Lung microvascular endothelial cell (primary cell): ENCODE results near the gene CRHR1. TPM values are rescaled to one million over a fixed set of nuclear protein-coding genes. Genes with fewer than 3 reads are reported as not detected.
A peak's percentile ranks its signal among the peaks of the same experiment; 100 is the strongest.
"Not testable (repeated sequence)": the region's sequence is repeated elsewhere in the genome, so short reads cannot be mapped to it uniquely, and the experiment has no call there.

Experiments
- DNase-seq, 2 donors: peaks; one replicate each; pipeline versions ENCODE4 v3.0.0 to v3.0.0-alpha.2; 2010; ENCODE audit warnings: low read depth in 2 of 2
- total RNA-seq: library from RNA; depleted of rRNA; stranded (reverse); fragments of >200 nt; gene quantifications from 2 replicates; pipeline ENCODE4 v1.2.1, GENCODE V29; 2014

Gene CRHR1
- not detected in 2 replicates for total RNA-seq

DNA sequence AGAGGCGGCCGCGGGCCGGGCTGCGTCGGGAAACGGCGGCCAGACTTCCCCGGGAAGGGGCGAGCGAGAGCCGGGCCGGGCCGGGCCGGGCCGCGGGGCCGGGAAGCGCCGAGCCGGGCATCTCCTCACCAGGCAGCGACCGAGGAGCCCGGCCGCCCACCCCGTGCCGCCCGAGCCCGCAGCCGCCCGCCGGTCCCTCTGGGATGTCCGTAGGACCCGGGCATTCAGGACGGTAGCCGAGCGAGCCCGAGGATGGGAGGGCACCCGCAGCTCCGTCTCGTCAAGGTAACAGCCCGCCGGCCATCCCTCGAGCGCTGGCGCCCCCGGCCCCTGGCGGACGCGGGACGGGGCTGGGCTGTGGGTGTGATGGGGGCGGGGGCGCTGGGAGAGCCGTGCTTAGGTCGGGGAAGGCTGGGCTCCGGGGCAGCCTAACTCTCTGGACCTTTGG lies at the start of gene CRHR1:
Gene CRHR1, plus strand, starts transcription at position 28 of the 448 bp plus-strand sequence. Its CDS starts 225 bp downstream, at position 253.
- no peak for DNase-seq

- no peak for DNase-seq
These were observed 49.5 kb upstream of the CRHR1 start for GRCh38 chr17:45734598-45734997.

- no peak for DNase-seq
These were observed 48.6 kb upstream of the CRHR1 start for GRCh38 chr17:45735488-45735887.

DNA sequence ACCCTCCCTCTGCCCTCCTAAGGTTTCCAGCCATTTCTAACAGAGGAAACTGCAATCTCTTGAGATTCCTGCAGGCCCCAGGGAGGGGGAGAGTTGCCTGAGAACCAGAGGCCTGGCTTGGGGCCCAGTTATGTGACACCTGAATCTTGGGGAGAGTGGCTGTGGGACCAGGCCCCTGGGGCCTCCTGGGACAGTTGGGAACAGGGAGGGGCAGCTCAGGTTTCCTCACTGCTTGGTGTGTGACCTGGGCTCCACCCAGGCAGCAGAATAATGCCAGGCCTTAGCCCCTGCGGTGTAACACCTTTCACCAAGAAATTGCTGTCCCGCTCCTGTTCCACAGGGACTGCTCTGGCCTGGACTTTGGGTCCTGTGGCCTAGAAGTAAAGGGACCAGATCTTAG lies 44.3 kb upstream of the CRHR1 start:
- no peak for DNase-seq

- peak; percentile 10 to 36 for DNase-seq
These were observed 43.4 kb upstream of the CRHR1 start for GRCh38 chr17:45740553-45741330.

DNA sequence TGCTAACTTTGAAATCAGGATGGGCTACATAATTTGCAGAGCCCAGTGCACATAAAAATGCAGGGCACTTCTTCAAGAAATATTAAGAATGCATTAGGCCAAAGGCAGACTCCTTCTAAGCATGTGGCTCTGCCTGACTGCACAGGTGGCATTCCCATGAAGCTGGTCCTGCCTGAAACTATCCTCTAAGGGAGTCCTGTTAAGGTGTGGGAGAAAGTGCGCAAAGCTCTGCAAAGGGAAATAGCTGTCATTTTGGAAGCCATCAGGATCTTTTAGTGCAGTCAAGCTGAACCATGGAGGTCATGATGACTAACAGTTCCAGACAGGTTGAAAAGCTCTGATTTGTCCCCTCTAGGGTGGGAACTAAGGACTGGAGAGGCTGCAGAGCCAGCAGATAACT lies 41.9 kb upstream of the CRHR1 start:
- no peak for DNase-seq

DNA sequence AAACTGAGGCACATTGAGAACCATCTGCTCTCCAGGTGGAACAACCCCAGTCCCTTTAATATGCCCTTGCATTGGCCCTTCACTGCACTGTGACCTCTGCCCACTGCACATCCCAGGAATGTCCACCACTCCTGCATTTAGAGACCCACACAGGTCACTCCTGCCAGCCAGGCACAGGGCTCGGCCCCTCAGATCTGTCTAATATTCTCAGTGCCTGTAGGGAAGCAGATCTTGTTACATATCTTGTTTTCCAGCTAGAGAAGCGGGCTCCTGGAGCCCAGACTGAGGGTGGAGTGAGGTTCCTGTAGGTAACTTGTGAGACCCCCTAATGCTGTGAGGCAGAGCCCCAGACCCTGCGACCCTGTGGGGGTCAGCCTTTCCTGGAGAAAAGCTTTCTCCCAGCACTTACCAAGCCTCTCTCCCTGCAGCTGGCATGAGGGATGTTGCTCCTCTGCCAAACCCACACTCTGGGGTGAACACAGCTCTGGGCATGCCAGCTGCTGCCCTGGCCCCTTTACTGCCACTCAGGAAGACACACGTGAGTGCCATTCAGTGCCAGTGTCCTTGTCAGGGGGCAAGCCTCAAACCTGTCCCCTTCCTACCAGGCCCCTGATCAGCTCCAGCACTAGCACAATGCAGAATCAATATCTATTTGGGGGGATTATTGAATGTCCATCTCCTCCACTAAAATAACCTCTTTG lies 40.3 kb upstream of the CRHR1 start:
- no peak for DNase-seq

GRCh38 chr17:45744826-45745225 lies 39.3 kb upstream of the CRHR1 start:
- DNase-seq: not testable (repeated sequence)

DNA sequence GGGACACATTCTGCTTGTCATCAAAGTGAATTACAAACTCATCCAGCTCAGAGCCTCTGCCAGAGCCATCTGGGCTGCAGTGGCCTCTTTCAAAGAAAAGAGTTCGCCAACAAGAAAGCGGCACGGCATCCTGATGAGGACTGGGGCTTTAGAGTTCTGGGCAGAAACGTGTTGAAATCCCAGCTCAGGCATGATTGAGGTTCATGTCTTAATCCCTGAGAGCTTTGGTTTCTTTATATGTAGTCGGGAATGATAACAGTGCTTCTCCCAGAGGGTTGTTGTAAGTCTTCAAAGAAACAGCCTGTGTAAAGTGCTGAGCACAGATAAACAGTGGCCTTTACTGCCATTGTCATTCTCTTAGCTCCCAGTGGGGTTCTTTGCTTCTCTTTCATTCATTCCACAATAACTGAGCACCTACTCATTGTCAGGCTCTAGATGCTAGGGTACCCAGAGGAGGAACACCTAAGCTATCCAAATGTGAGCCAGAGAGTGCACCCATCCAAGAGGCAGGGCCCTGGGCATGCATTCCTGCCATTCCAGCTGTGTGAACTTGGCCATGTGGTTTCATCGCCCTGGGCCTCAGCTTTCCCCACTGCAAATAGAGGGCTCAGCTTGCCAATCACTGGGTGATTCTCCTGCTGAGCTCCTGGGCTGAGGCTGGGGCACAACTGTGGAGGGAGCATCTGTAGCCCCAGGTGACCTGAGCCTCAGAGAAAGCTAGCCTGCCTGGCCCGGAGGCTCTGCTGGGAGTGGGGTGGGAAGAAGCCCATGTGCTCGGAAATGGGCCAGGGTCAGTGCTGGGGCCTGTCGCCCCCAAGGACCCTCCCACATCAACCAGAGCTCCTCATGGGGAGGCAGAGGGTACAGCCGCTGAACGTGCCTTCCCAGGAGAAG lies 38.3 kb upstream of the CRHR1 start:
- DNase-seq: no peak

GRCh38 chr17:45747911-45748310 lies 36.2 kb upstream of the CRHR1 start:
- no peak for DNase-seq

DNA sequence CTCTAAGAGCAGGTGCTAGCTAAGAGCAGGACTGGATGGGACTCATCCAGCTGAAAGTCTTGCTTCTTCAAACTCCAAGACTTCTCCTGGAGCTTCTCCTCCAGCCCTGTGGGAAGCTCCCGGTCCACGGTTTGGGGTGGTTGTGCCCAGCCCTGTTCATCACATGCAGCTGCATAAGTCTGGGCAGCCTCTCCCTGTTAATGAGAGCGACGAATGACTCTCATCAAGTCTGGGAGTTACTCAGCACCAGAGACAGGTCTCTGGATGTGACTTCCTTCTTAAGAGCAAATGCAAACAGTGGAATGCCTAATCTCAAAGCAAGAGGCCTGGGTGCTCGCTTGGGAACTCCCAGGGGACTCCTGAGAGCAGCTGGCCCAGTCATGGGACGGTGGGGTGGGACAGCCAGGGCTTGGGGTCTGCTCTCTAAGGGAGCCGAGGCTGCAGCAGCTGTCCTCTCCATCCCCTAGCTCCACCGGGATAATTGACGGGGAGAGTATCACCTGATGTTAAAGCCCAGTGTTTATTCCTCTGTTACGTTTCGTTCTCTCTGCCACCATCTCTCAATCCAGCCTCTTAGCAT lies 35.3 kb upstream of the CRHR1 start:
- no peak for DNase-seq

- DNase-seq: no peak
These were observed 34.2 kb upstream of the CRHR1 start for GRCh38 chr17:45749831-45750335.

DNA sequence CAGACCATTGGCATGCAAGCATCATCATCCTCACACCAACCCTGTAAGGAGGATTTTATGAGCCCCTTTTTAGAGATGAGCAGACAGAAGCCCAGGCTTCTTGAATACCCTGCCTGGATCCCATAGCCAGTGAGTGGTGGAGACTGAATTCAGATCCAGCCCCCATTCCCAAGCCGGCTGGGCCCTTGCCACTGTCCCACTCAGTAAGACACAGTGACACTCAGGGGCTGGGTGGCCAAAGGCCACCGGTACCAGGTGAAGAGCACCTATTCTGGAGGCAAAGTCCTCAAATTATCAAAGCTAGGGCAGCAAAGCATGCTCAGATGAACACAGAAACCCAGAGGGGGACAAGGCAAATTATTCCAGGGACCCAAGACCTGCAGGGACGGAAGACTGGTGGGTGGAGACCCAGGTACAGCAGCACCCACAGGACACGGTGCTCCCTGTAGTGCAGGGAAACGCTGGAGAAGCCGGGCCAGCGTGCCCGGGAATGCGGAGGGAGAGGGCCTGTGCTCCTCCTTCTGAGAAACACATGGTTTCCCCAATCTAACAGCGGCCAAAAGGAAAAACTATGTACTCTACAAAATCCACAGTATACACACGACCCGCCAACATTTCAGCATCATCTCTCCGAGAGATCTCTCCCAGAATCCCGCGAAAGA lies 33.2 kb upstream of the CRHR1 start:
- no peak for DNase-seq

GRCh38 chr17:45751466-45751865 lies 32.7 kb upstream of the CRHR1 start:
- DNase-seq: no peak

DNA sequence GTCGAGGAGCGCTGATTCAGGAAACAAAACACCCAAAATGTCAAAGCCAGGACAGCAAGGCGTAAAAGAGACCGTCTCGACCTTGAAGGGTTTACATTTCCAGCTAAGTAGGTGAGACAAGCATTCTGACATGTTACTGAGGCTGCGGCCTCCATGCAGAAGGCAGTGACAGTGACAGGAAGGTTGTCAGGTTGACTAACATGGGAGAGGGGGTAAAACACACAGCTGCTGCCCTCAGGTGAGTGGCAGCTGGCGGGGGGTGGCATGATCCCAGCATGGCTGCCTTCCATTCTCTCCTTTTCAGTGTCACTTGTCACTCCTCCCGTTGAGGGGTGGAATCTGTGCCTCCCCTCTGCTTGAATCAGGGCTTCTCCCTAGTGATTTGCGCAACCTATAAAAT lies 31.9 kb upstream of the CRHR1 start:
- DNase-seq: no peak

- no peak for DNase-seq
These were observed 30.4 kb upstream of the CRHR1 start for GRCh38 chr17:45753645-45754225.

GRCh38 chr17:45755050-45755449 lies 29.1 kb upstream of the CRHR1 start:
- DNase-seq: no peak

- no peak for DNase-seq
These were observed 27.7 kb upstream of the CRHR1 start for GRCh38 chr17:45756266-45756991.

DNA sequence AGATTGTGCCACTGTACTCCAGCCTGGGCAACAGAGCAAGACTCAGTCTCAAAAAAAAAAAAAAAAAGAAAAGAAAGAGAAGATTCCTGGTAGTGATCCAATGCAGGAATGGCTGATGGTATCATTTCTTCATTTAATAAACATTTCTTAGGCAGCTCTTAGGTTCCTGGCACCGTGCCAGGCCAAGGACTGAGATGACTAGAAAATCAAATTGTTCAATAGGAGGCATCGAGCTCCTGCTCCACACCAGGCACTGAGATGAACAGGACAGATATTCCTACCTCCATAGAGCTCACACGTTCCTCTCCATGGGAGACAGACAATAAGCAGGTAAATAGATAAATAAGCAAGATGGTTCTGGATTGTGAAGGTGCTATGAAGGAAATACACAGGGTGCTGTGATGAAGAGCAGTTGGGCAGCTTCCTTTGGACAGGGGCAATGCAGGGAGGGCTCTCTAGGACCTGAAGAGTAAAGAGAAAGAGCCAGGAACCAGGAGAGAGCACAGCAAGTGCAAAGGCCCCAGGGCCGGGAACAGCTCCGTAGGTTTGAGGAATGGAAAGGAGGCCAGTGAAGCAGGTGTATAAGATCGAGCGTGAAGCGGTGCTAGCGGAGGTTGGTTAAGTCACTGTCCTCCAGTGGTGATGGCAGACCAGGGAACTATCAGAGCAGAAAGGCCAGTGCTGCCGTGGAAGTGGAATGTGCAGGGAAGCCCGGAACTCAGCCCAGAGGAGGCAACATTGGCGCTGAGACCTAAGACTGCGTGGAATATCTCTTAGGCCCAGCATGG lies 26.5 kb upstream of the CRHR1 start:
- DNase-seq: no peak
